SH-SY5Y (cell line): ENCODE data around the gene B3GALT5.

ENCODE experiments used
- GATA2 ChIP-seq: IDR thresholded peaks from 2 replicates; pipeline ENCODE4 v1.6.1; 2011; ENCODE audit warnings: mild to moderate bottlenecking, low read depth, low read length
- GATA3 ChIP-seq: IDR thresholded peaks from 2 replicates; pipeline ENCODE4 v1.6.1; 2011; ENCODE audit warnings: low read depth, mild to moderate bottlenecking, low read length, moderate library complexity

DNA sequence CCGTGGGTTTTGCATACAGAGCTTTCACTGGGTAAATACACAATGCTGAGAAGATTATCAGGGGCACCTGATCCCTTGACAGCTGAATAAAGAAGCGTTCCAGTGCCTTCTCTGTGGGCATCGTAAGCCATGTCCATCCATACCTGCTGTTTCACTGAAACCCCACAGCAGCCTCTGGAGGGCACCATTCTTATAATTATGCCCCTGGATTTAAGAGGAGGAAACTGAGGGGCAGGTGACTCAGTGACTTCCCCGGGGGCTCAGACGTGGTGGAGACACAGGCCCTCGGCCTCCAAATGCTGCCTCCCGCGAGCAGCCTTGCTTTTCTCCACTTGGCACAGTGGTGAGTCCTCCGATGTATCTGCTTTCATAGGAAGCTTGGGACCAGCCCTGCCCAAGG is 56.7 kb downstream of the B3GALT5 start:
- TF ChIP-seq GATA3 (no peak), GATA2 (no peak)
